Neural progenitor cell (in vitro differentiated cells): ENCODE results near the gene GOLGA6D.

Source experiments
- EZH2 ChIP-seq: fragments of 200-600 bp; sonication (generic); IDR thresholded peaks from 2 replicates; pipeline ENCODE4 v1.6.1; 2017; ENCODE audit warnings: antibody characterized with exemption, mild to moderate bottlenecking, moderate library complexity
- EZH2phosphoT487 ChIP-seq: fragments of 200-600 bp; sonication (generic); IDR thresholded peaks from 2 replicates; pipeline ENCODE4 v1.6.1; 2017; ENCODE audit warnings: antibody characterized with exemption
- TF ChIP-seq, protein P1 (sequence below): fragments of 200-600 bp; sonication (generic); IDR thresholded peaks from 2 replicates; pipeline ENCODE4 v1.5.1; 2017; ENCODE audit warnings: antibody characterized with exemption, mild to moderate bottlenecking

DNA sequence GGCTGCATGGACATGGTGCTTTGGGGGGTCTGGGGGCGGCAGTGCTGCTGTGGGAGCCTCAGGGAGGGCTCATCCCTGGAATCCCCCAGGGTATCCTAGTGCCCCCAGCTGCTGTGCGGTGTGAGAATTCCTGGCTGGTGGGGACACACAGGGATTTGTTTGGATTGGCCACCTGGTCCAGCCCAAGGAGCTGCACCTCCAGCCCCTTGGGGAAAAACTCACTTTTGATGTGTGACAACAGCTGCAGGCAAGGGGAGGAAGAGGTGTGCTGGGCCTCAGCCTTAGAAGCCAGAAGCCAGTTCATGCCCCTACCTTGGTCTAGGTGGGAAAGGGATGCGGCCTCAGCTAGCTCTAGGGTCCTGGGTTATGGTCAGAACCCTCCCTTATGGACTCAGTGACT is 44.9 kb downstream of the GOLGA6D start:
- TF ChIP-seq, protein P1, sequence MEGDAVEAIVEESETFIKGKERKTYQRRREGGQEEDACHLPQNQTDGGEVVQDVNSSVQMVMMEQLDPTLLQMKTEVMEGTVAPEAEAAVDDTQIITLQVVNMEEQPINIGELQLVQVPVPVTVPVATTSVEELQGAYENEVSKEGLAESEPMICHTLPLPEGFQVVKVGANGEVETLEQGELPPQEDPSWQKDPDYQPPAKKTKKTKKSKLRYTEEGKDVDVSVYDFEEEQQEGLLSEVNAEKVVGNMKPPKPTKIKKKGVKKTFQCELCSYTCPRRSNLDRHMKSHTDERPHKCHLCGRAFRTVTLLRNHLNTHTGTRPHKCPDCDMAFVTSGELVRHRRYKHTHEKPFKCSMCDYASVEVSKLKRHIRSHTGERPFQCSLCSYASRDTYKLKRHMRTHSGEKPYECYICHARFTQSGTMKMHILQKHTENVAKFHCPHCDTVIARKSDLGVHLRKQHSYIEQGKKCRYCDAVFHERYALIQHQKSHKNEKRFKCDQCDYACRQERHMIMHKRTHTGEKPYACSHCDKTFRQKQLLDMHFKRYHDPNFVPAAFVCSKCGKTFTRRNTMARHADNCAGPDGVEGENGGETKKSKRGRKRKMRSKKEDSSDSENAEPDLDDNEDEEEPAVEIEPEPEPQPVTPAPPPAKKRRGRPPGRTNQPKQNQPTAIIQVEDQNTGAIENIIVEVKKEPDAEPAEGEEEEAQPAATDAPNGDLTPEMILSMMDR, result no peak
- no peak for TF ChIP-seq EZH2phosphoT487
- no peak for TF ChIP-seq EZH2
